ENCODE measurements around the gene ARAP2.

DNA sequence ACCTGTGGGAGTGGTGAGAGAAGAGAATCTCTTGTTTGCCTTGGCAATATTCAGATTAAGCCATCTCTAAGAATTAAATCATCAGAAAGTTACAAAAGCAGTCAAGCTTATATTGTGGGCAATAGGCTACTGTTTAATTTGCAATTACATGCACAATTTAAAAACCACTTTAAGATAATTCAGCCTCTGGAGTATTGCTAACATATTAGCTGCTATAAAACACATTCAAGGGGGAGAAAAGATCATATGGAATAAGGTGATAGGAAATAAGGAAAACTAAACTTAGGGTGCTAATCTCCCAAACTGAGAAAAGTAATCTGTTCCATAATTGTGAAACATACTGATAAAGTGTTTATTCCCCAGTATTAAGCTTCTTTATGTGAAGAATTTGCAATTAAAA, 103.9 kb downstream of the ARAP2 start:
- no peak for TF ChIP-seq POLR2A (IDR thresholded peaks at IDR 0.05)
- TF ChIP-seq, protein P1, sequence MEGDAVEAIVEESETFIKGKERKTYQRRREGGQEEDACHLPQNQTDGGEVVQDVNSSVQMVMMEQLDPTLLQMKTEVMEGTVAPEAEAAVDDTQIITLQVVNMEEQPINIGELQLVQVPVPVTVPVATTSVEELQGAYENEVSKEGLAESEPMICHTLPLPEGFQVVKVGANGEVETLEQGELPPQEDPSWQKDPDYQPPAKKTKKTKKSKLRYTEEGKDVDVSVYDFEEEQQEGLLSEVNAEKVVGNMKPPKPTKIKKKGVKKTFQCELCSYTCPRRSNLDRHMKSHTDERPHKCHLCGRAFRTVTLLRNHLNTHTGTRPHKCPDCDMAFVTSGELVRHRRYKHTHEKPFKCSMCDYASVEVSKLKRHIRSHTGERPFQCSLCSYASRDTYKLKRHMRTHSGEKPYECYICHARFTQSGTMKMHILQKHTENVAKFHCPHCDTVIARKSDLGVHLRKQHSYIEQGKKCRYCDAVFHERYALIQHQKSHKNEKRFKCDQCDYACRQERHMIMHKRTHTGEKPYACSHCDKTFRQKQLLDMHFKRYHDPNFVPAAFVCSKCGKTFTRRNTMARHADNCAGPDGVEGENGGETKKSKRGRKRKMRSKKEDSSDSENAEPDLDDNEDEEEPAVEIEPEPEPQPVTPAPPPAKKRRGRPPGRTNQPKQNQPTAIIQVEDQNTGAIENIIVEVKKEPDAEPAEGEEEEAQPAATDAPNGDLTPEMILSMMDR (IDR thresholded peaks at IDR 0.05), result no peak
